Activated T-cell treated with anti-CD3 and anti-CD28 coated beads, Interleukin-2, amount 50 U/mL, for 24 hours (primary cell): ENCODE results near the gene HACD4.

Experiments
- DNase-seq: peaks from one replicate; pipeline ENCODE4 v3.0.0-alpha.2; 2020
- H3K27ac Mint-ChIP-seq: 2 replicates; pipeline ENCODE4 v1.8.0; 2020; ENCODE audit warnings: mild to moderate bottlenecking, mixed read lengths
- H3K27me3 Mint-ChIP-seq: 2 replicates; pipeline ENCODE4 v1.8.0; 2020; ENCODE audit warnings: mixed read lengths
- H3K36me3 Mint-ChIP-seq: 2 replicates; pipeline ENCODE4 v1.8.0; 2020; ENCODE audit warnings: low read depth, mixed read lengths
- H3K4me1 Mint-ChIP-seq: 2 replicates; pipeline ENCODE4 v1.8.0; 2020; ENCODE audit warnings: low read depth, mixed read lengths
- H3K4me3 Mint-ChIP-seq: 2 replicates; pipeline ENCODE4 v1.8.0; 2020; ENCODE audit warnings: mild to moderate bottlenecking, moderate library complexity, mixed read lengths
- H3K9me3 Mint-ChIP-seq: 2 replicates; pipeline ENCODE4 v1.8.0; 2020; ENCODE audit warnings: mixed read lengths

Gene HACD4

DNA sequence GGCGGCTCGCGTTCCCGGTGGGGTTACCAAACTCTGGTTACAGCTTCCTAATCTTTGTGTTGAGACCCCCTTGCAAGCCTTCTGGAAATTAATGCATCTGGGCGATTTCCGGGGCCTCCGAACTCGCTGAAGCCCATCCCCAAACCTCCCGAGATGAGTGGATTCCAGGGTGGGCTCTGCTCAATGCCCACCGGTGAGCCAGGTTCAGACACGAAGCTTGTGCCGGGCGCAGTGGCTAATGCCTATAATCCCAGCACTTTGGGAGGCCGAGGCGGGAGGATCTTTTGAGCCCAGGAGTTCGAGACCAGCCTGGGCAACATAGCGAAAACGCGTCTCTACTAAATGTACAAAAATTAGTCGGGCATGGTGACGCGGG is 356 bp upstream of the HACD4 start:
- no peak for DNase-seq
- Mint-ChIP-seq H3K27me3 (no peaks in the 10 kb centered on the region), H3K27ac (peak overlapping the region; percentile 82), H3K4me3 (peak overlapping the region; percentile 70), H3K9me3 (no peaks in the 10 kb centered on the region), H3K36me3 (peaks cover 8% of the 10 kb centered on the region), H3K4me1 (peaks cover 24% of the 10 kb centered on the region)

DNA sequence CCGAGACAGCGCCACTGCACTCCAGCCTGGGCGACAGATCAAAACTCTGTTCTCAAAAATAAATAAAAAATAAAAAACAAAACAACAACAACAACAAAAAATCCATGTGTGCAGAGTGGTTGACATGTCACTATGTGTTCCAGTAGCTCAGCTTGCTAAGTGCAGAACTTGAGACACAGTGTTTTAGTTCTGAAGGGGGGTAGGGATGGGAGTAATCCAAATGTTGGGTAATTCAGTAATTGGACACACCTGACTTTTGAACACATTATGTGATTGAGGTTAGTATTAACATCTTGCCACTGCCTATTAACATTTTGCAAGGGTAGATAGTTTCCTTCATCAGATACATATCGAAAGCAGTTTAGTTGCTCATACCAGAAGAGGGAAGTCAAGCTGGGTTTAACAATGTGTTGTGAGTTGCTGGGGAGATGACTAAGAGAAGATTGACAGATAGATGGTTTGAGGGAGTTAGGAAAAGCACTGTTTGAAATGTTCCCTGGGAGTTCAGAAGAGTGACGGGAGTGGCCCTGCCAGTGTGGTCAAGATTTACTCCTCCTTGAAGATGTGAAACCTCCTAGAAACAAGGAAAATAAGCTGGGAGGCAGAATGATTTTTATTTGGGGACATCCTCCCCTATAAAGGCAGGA is 928 bp downstream of the HACD4 start:
- Mint-ChIP-seq H3K36me3 (peaks cover 18% of the 10 kb centered on the region), H3K27me3 (no peaks in the 10 kb centered on the region), H3K27ac (no peak overlapping the region), H3K4me1 (peaks cover 34% of the 10 kb centered on the region), H3K4me3 (no peak overlapping the region), H3K9me3 (no peaks in the 10 kb centered on the region)
- DNase-seq, result peak; percentile 37

DNA sequence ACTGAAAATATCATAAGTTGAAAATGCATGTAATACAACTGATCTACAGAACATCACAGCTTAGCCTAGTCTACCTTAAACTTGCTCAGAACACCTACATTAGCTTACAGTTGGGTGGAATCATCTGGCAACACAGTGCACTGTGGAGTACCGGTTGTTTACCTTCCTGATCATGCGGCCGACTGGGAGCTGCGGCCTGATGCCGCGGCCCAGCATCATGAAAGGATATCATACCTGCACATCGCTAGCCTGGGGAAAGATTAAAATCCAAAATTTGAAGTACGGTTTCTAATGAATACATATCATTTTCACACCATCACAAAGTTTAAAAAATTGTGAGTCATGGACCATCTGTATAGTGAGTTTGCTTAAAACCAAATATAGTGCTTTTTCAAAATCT is 1.8 kb downstream of the HACD4 start:
- H3K4me1 Mint-ChIP-seq, result peaks cover 34% of the 10 kb centered on the region

DNA sequence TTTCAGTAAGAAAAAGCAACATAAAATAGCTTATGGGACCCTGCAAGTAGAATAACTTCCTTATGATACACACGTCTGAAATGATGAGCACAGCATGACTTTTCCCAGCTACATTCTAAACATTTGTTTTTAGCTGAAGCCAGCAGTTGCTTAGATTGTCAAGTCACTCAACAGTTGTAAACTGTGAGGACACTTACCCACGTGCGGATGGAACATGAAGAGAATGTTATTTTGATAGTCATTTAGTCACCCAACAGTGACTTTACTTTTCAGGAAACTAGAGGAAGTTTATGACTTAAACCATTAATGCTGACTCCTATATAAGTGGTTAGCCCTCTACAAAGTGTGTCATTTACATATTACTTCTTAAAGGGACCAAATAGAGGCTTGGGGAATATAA is 3.0 kb downstream of the HACD4 start:
- peaks cover 31% of the 10 kb centered on the region for H3K36me3 Mint-ChIP-seq
- H3K9me3 Mint-ChIP-seq, result no peaks in the 10 kb centered on the region
- H3K4me1 Mint-ChIP-seq, result peaks cover 42% of the 10 kb centered on the region
- H3K27ac Mint-ChIP-seq, result peak overlapping the region; percentile 51
- H3K27me3 Mint-ChIP-seq, result no peaks in the 10 kb centered on the region
- DNase-seq, result no peak
- no peak overlapping the region for H3K4me3 Mint-ChIP-seq

More for the DNA sequence above, 1.8 kb downstream of the HACD4 start:
- Mint-ChIP-seq H3K27ac (no peak overlapping the region), H3K27me3 (no peaks in the 10 kb centered on the region), H3K4me3 (no peak overlapping the region), H3K9me3 (no peaks in the 10 kb centered on the region), H3K36me3 (peaks cover 21% of the 10 kb centered on the region)
- DNase-seq, result no peak

DNA sequence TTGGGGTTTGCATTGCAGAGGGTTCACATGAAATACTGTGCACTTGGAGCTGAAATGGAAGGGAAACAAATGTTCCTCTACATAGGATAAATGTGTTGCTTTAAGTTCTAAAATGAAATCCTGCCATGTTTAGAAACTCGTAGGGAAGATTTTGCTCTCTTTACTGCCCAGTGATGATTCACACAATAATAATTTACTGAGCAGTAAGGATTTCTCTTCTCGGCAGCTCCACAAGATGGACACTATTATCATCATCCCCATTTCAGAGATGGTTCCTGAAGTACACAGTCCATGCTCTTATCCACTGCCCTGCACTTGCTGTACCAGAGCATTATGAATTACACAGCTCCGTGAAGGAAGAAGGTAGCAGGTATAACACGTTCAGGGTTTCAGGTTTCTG is 4.1 kb downstream of the HACD4 start:
- Mint-ChIP-seq H3K9me3 (no peaks in the 10 kb centered on the region), H3K36me3 (peaks cover 37% of the 10 kb centered on the region), H3K27ac (no peak overlapping the region), H3K4me1 (peaks cover 35% of the 10 kb centered on the region), H3K27me3 (no peaks in the 10 kb centered on the region), H3K4me3 (no peak overlapping the region)
- no peak for DNase-seq

DNA sequence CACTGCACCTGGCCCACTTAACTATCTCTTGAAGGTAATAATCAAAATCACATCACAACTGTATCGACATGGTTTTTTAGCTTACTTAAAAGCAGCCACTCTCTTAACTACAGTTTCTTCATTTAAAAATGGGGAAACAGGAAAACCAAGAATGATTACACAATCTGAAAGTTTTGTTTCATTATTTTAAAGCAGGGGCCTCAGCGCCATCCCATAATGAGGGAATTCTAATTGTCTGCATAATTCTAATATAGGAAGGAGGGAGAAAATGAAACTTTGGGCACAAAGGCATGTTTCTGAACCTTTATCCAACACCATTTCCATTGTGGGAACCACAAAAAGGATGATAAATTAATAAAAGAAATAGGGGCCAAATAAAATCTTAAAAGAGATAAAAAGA is 7.6 kb downstream of the HACD4 start:
- Mint-ChIP-seq H3K4me1 (peaks cover 38% of the 10 kb centered on the region), H3K27me3 (no peaks in the 10 kb centered on the region), H3K36me3 (peaks cover 53% of the 10 kb centered on the region), H3K9me3 (no peaks in the 10 kb centered on the region), H3K4me3 (no peak overlapping the region), H3K27ac (no peak overlapping the region)
- no peak for DNase-seq

DNA sequence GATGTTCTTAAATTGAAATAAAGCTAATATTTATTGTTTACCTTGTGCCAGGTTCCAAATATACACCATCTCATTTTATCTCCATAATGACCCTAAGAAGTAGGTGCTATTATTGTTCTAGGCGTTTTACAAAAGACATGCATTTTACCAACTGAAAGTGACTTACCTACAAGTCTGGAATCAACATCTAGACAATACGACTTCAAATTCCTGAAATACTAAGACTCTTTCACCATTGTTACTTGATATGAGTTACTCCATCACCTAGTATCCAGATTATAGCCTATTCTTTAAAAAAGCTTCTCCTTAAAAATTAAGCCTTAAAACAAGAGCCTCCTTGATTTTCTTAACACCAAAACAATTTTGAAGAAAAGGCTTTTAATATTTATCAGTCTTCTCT is 13.3 kb downstream of the HACD4 start:
- Mint-ChIP-seq H3K27ac (no peak overlapping the region), H3K9me3 (no peaks in the 10 kb centered on the region), H3K4me3 (no peak overlapping the region), H3K27me3 (no peaks in the 10 kb centered on the region), H3K4me1 (peaks cover 17% of the 10 kb centered on the region), H3K36me3 (peaks cover 59% of the 10 kb centered on the region)
- DNase-seq, result no peak

DNA sequence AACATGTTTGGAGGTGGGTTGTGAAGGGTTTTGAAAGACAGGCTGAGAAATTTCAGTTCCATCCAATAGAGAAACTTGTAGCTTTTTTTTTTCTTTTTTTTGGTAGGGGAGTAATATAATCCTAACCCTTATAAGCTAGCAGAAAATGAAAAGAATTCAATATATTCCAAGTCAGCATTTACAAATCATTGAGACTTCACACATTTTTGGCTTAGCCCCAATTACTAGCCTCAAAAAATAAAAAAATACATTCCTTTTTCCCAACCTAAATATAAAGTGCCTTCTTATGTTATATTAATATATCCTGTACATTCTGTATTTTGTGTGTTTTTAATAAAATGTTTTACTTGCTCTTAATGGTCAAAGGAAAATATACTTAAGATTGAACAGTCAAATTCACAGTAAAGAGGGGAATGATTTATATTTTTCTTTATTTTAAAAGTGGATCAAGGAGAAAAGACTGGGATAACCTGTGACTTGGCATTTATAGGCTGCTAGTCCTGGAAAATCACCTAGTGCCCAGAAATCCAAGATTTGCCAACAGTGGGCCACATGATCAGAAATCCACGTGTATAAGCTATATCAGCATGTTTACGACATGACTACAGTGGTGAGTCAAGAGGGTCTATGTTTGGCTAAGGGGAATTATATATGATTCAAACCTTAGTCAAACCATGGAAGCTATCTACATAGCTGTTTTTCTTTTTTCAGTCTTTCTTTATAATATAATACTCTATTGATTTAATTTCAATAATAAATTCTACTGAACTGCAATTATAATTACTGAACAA is 14.5 kb downstream of the HACD4 start:
- DNase-seq, result no peak
- peaks cover 62% of the 10 kb centered on the region for H3K36me3 Mint-ChIP-seq
- no peak overlapping the region for H3K27ac Mint-ChIP-seq
- H3K4me1 Mint-ChIP-seq, result peaks cover 15% of the 10 kb centered on the region
- H3K27me3 Mint-ChIP-seq, result no peaks in the 10 kb centered on the region
- H3K4me3 Mint-ChIP-seq, result no peak overlapping the region
- no peaks in the 10 kb centered on the region for H3K9me3 Mint-ChIP-seq

DNA sequence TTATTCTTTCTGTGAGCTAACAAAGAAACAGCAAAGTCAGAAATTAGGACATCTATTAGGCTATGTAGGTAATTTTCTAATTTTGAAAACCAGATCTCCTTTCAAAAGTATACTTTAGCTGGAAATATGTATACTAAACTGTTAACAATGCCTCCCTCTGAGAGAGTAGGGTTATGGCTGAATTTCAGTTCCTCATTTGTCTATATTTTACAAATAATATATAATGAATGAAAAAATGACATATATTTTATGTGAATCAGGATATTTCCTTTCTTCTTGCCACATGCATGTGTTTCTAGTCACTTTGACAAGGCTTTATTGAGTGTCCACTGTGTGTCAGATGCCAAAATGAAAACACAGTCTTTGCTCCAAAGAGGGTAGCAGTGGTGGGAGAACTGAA is 15.4 kb downstream of the HACD4 start:
- Mint-ChIP-seq H3K36me3 (peaks cover 63% of the 10 kb centered on the region), H3K4me3 (no peak overlapping the region), H3K9me3 (no peaks in the 10 kb centered on the region), H3K27ac (no peak overlapping the region), H3K4me1 (peaks cover 11% of the 10 kb centered on the region), H3K27me3 (no peaks in the 10 kb centered on the region)
- no peak for DNase-seq

DNA sequence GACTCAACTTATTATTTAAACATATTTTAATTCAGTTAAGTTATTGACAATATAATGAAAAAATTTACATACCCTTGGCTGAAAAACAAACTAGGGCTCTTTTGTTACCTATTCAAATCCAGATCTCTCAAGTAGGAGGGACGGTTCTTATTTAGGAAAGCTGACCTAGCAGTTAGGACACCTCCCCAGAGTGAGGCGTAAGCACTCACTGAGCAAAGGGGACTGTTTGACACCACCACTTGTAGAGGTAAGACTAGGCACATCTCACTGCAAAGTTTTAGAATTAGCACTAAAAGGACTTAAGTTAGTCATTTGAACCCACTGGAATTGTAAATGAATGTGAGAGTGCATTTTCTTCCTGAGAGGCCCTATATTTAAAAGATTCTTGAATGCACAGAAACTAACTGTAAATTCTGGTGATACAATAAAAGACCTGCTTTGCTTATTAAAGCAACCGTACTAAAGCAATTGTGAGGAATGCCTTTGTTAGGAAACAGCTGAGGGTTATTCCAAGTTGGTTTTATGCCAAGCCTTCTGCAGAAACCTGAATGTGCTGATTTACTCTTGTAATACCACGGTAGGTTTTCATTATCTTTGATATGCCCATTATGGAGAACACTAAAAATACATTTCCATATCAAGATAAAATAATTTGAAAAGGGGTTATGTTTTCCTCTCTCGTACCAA is 16.2 kb downstream of the HACD4 start:
- no peaks in the 10 kb centered on the region for H3K9me3 Mint-ChIP-seq
- H3K27ac Mint-ChIP-seq, result no peak overlapping the region
- H3K27me3 Mint-ChIP-seq, result no peaks in the 10 kb centered on the region
- peaks cover 10% of the 10 kb centered on the region for H3K4me1 Mint-ChIP-seq
- peaks cover 67% of the 10 kb centered on the region for H3K36me3 Mint-ChIP-seq
- no peak overlapping the region for H3K4me3 Mint-ChIP-seq
- DNase-seq, result no peak

DNA sequence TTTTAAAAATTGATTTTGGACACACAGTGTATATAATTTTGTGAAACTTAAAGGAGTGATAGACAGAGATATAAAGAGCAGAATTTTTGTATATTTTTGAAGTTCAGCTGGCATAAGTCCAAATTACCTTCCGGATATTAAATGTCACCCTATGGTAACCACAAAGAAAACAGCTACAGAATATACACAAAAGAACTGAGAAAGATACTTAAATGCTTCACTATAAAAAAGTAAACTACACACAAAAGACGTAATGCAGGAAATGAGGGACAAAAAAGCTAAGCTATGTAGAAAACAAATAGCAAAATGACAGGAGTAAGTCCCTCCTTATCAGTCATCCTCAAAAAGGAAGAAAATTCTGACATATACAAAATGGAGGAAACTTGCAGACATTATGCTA is 29.4 kb downstream of the HACD4 start:
- Mint-ChIP-seq H3K4me3 (no peak overlapping the region), H3K4me1 (peaks cover 28% of the 10 kb centered on the region), H3K9me3 (peaks cover 9% of the 10 kb centered on the region), H3K27me3 (no peaks in the 10 kb centered on the region), H3K27ac (peak overlapping the region; percentile 60), H3K36me3 (peaks cover 72% of the 10 kb centered on the region)
- DNase-seq, result no peak

DNA sequence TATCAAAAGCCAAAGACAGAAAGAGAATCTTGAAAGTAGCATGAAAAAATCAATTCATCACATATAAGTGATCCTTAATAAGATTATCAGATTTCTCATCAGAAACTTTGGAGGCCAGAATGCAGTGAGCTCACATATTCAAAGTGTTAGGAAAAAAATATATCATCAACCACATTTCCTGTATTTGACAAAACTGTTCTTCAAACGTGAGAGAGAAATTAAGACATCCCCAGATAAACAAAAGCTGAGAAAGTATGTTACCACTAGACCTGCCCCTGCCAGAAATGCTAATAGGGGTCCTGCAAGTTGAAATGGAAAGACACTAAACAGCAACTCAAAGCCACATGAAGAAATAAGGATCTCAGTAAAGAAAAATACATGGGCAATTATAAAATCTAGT is 29.9 kb downstream of the HACD4 start:
- H3K4me3 Mint-ChIP-seq, result no peak overlapping the region

DNA sequence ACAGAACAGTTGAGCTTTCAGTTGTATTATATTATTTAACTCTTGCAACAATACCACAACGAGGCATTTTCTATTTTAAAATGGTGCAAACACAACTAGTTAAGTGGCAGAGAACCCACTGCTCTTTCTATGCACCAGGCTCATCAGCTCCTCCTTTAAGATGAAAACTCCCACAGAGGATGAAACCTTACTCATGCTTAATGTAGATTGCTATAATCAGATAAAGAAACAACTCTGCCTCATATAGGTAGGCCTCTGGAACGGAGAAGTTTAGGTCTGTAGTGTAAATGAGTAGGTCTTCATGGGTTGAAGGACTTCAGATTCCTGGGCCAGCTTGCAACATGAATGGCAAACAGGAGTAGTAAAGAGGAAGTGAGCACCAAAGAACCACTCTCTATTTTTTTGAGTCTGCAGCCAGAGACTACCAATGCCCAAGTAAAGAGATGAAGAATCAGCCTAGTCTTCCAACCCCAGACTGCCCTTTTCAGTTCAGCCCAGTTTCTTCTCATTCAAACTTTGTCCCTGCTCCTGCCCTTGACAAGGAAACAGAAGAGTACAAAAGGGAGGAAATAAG is 33.9 kb downstream of the HACD4 start:
- Mint-ChIP-seq H3K4me3 (no peak overlapping the region), H3K27ac (peak overlapping the region; percentile 59), H3K36me3 (peaks cover 77% of the 10 kb centered on the region), H3K9me3 (peaks cover 9% of the 10 kb centered on the region), H3K4me1 (peaks cover 37% of the 10 kb centered on the region), H3K27me3 (no peaks in the 10 kb centered on the region)
- DNase-seq, result no peak

More for the DNA sequence above, 29.9 kb downstream of the HACD4 start:
- H3K4me1 Mint-ChIP-seq, result peaks cover 33% of the 10 kb centered on the region
- peaks cover 9% of the 10 kb centered on the region for H3K9me3 Mint-ChIP-seq
- H3K27me3 Mint-ChIP-seq, result no peaks in the 10 kb centered on the region
- H3K27ac Mint-ChIP-seq, result peak overlapping the region; percentile 60
- no peak for DNase-seq
- peaks cover 71% of the 10 kb centered on the region for H3K36me3 Mint-ChIP-seq

DNA sequence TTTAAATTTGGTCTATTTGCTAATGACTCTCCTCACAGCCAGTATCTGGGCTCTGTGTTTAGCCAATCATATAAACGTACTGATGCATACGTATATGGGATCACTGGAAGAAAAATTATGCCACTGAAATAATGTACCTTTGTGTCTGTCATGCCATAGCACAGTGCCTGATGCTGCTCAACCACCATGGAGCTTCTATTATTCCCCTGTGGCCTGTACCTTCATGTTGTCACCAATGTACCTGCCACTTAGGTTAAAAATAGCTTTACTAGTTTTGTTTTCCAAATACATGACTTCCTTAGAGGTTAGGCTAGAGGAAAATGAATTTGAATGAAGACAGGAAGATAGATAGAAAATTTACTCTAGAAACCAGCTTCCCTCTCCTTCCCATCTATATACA is 34.6 kb downstream of the HACD4 start:
- Mint-ChIP-seq H3K9me3 (peaks cover 9% of the 10 kb centered on the region), H3K4me1 (peaks cover 31% of the 10 kb centered on the region), H3K36me3 (peaks cover 76% of the 10 kb centered on the region), H3K27me3 (no peaks in the 10 kb centered on the region), H3K4me3 (no peak overlapping the region), H3K27ac (no peak overlapping the region)
- no peak for DNase-seq

DNA sequence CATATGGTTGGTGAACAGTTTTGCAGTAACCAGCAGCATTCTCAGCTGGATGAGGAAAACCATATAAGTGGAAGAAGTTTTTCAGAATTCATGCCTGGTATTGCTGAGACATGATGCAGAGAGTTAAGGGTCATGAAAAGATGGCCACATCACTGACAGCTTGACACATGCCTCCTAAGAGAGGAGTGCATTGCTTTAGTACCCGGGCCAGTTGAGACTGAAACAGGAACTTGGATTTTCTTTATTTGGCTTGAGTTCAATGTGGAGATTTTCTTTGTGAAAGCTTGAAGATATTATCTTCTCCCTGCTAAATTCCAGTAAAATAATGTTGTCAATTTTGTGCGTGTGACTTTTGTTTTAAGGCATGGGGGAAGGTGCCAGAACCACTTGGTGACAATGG is 35.8 kb downstream of the HACD4 start:
- no peaks in the 10 kb centered on the region for H3K27me3 Mint-ChIP-seq
- peaks cover 73% of the 10 kb centered on the region for H3K36me3 Mint-ChIP-seq
- no peak for DNase-seq
- no peak overlapping the region for H3K27ac Mint-ChIP-seq
- no peak overlapping the region for H3K4me3 Mint-ChIP-seq
- peaks cover 22% of the 10 kb centered on the region for H3K4me1 Mint-ChIP-seq
- H3K9me3 Mint-ChIP-seq, result peaks cover 3% of the 10 kb centered on the region
